Stimulated activated naive CD4-positive, alpha-beta T cell (primary cell): ENCODE results near the gene SLIT1.
A peak's percentile ranks its signal among the peaks of the same experiment; 100 is the strongest.
"Not testable (repeated sequence)": the region's sequence is repeated elsewhere in the genome, so short reads cannot be mapped to it uniquely, and the experiment has no call there.

Experiments
- DNase-seq, 6 experiments: peaks; one replicate each; lab custom pipeline; 2025; lab: John Stamatoyannopoulos, UW

SLIT1 gene

GRCh38 chr10:97107551-97107950 lies 78.2 kb downstream of the SLIT1 start:
- no peak for DNase-seq

DNA sequence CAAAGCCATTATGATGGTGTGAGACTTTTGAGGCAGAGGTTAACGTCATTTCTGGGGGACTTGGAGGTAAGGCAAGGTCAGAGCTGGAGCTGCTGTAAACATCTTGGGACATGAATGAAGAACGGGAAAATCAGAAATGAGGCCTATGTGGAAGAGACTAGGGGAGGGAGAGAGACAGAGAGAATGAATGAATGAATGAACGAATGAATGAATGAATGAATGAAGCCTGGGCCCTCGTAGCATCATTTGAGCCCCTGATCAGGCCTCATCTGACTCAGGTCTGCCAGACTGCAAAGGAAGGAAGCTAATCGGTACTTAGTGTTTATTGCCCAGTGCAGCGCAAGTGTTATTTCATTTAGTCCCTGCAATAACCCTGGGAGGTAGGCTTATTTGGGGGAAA lies 79.6 kb downstream of the SLIT1 start:
- DNase-seq, result no peak

- DNase-seq, result no peak
Measured at GRCh38 chr10:97105303-97105702, 80.5 kb downstream of the SLIT1 start.

- DNase-seq, result no peak
Measured at GRCh38 chr10:97103316-97104080, 82.3 kb downstream of the SLIT1 start.

- DNase-seq, result no peak
Measured at GRCh38 chr10:97102441-97102840, 83.3 kb downstream of the SLIT1 start.

GRCh38 chr10:97101166-97101940 lies 84.4 kb downstream of the SLIT1 start:
- no peak for DNase-seq

GRCh38 chr10:97100657-97101056 lies 85.1 kb downstream of the SLIT1 start:
- DNase-seq, result no peak

DNA sequence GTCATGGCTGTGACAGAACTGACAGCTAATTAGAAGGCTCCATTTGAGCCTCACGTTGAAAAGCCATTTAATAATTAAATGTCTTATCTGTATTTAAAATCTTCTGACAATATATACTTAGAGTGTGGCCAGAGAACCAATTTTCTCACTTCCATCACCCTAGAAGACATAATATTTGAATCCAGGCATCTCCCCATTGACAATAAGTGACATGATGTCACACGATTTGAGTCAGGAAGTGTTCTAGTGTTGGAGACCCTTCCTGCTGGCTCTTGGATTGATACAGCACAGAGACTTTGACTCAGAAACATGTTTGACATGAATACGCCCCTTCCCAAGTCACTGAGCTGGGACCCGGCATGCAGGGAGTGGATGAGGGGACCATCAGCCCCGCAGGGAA lies 85.9 kb downstream of the SLIT1 start:
- no peak for DNase-seq

DNA sequence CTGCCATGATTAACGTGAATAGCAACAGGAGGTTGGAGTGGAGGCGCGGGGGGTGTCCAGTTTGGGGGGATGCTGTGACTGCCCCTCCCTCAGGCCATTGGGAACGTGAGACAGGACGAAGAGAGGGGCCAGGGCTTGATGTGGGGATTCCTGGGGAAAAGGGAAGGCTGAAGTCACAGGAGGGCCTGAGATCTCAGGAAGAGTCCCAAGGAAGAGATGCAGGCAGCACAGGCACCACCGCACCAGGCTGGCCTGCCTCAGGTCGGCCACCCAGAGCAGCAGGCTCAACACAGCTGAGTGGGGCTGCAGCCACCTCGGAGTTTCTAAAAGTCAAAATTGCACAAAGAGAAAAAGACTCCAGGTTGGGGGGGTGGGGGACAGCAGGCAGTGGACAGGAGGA lies 86.7 kb downstream of the SLIT1 start:
- no peak for DNase-seq

- DNase-seq, result no peak
Measured at GRCh38 chr10:97097084-97097433, 88.7 kb downstream of the SLIT1 start.

DNA sequence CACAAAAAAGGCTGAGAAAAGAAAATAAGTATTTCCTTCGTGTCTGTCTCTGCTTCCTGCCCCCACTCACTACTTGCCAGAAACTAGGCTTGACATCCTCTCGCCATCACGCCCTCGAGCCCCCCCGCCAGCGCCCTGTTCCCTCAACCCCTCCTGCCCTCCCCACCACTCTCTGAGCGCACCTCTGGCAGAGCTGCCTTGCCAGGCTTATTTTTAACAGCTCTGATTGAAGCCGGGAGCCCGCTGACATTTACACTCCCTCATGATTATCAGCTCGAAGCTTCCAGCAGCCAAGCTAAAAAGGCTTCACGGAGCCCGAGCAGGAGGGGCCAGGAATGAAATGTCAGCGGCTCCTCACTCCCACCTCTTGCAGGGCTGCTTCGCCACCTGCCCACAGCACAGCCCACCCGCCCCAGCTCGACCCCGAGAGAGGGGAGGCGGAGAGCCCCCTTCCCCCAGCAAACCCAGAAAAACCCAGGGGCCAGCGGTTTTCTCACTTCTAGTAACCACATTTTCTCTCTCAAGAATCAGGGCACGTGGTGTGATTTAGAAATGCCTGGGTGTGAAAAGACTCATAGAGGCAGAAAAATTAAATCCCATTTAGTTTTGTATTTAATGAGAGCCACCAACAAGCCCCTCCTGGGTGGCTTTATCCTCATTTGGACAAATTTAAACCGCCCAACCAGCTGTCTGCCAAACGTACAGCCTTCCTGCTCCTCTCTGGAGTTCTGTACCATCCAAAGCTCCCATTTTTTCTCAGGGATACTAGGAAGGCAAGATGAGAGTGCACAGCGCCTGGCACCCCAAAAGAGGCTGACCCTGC lies 89.3 kb downstream of the SLIT1 start:
- no peak for DNase-seq

- DNase-seq, result no peak
Measured at GRCh38 chr10:97095701-97096260, 90.0 kb downstream of the SLIT1 start.

GRCh38 chr10:97090644-97091043 lies 95.1 kb downstream of the SLIT1 start:
- no peak for DNase-seq

DNA sequence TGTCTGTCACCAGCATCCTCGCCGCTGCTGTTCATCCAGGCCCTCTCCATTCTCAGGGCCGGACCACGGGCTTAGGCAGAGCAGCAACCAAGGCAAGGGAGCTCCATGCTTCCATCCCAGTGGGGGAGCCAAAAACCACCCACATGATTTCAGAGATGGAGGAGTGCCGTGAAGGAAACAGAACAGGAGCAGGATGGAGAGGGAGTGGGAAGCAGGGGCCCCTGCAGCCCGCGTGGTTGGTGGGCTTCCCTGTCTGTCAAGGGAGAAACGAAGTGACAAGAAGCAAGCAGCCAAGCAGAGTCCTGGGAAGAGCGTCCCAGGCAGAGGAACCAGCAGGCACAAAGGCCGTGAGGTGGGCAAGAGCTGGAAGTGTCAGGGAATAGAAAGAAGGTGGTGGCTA lies 95.7 kb downstream of the SLIT1 start:
- DNase-seq, result no peak

- no peak for DNase-seq
Measured at GRCh38 chr10:97089209-97089870, 96.4 kb downstream of the SLIT1 start.

DNA sequence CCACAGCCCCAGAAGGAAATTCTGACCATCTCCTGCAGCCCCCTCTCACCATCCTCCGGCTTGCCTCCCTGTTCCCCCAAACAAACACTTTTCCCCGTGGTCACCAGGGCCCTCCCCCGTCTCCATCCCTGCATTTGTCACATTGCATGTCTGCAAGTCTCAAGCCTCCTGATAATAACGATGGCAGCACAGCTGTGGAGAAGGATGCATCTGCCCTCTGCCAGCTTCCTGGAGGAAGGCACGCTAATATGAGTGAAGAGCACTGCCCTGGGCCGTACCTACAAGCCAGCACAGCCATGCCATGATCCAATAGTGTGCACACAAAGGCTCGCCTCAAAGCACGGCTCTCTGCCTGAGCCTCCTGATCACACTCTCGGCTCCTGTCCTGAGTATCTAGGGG lies 98.5 kb downstream of the SLIT1 start:
- DNase-seq, result no peak

DNA sequence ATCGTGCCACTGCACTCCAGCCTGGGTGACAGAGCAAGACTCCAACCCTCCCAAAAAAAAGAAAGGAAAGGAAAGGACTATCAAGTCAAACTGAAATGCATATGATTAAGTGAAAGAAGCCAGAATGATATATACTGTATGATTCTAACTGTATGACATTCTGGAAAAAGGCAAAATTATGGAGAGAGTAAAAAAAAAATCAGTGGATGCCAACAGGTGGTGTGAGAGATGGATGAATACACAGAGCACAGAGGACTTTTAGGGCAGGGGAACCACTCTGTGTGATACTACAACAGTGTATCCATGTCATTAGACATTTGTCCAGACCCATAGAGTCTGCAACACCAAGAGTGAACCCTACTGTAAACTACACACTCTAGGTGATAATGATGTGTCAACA lies 99.2 kb downstream of the SLIT1 start:
- DNase-seq, result no peak

DNA sequence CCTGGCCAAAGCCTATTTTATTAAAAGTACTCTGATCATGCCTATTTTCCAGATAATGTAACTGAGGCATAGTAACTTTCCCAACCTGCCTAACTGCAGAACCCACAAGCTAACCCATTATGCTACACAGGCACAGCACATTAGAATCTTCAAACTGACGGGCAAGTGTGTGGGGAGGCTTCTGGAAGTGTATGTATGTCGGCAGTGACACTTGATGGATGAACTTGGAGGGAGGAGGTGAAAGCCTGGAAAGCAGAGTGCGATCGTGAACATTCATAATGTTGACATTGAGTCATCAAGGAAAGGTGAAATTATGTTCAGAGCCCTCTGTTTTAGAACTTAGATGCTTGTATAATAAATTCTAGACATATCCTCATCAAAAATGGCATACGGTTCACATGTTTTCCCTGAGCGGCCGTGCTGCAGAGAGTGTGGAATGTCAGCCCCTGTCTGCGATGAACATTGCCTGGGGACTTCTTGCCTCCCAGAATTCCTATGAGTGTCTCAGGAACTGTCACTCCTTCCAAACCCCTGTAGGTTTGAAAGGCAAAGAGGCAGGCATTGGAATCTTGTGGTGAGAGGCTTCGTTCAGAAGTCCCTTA lies 102.4 kb downstream of the SLIT1 start:
- DNase-seq, result no peak

DNA sequence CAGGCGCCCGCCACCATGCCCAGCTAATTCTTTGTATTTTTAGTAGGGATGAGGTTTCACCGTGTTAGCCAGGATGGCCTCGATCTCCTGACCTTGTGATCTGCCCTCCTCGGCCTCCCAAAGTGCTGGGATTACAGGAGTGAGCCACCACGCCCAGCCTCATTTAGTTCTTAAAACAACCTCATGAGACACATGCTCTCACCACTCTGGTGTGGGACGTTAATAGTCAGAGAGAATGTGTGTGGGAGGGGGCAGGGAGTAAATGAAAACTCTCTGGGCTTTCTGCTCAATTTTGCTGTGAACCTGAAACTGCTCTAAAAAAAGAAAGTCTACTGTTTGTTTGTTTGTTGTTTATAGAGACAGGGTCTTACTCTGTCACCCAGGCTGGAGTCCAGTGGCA lies 103.2 kb downstream of the SLIT1 start:
- not testable (repeated sequence) for DNase-seq

DNA sequence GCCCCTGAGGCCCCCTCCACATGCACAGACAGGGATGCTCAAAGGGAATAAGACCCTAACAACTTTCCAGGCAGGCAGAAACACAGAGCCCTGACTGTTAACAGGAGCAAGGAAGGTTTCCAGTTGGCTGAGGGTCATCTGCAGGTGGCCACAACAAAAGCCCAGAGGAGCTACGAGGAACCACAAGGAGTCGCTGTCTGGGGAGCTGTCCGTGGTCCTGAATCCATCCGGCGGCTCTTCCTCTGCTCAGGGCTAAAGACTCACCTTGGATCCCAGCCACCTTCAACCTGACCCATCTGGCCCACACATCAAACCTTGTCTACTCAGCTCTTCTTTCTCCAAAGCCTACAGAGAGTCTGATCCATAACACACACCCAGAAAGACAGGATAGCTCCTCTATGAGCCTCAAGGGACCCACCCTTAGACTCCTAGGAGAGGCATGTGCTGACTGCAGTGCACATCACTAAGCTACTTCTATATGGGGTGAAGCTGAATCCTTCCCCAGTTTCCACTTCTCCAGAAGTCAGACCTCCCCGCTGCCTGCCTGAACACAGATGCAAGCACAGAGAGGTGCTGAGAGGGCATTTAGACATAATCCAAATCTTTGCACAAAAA lies 104.0 kb downstream of the SLIT1 start:
- DNase-seq, result peak in 5 of 6 experiments; percentile 7 to 53 (median 22)
